PC-3 (cell line): ENCODE measurements around the gene ALG12. TPM values are rescaled to one million over a fixed set of nuclear protein-coding genes. Genes with fewer than 3 reads are reported as not detected.

Experiments
- microRNA-seq: library from miRNA; unstranded; fragments of <30 nt; microRNA quantifications from one replicate; pipeline ENCODE4 v1.1.0, GENCODE V29; 2020; ENCODE audit not compliant: unreplicated experiment
- total RNA-seq: library from RNA; depleted of rRNA; stranded (reverse); fragments of >200 nt; gene quantifications from 2 replicates; pipeline ENCODE4 v1.2.3, GENCODE V29; 2014; rRNA removed

ALG12 gene
- total RNA-seq, 1 experiment from 2014 or later = 12.1 TPM

Small RNAs within 50 kb of the gene (microRNA-seq; reads per million reads assigned to microRNA genes)
- not detected for gene MIR6821

Other genes starting within 250 kb of the ALG12 start
- 19.1 and 23.0 TPM in 2 replicates for gene BRD1, start 90.6 kb downstream of the ALG12 start, total RNA-seq
- 11.5 and 14.3 TPM in 2 replicates for gene ZBED4, start 64.6 kb downstream of the ALG12 start, total RNA-seq
- gene CRELD2, start 196 bp upstream of the ALG12 start, total RNA-seq = 71.3 and 85.6 TPM in 2 replicates
- 61.7 and 72.8 TPM in 2 replicates for gene PIM3, start 42.3 kb upstream of the ALG12 start, total RNA-seq
- 0.04 TPM in 1 of 2 replicates, not detected in the other for gene IL17REL, start 94.3 kb upstream of the ALG12 start, total RNA-seq
- gene TTLL8, start 139.9 kb upstream of the ALG12 start, total RNA-seq = not detected in 2 replicates
- gene MLC1, start 167.0 kb upstream of the ALG12 start, total RNA-seq = 0.62 TPM in 1 of 2 replicates, not detected in the other
- 0.26 and 1.6 TPM in 2 replicates for gene MOV10L1, start 171.6 kb upstream of the ALG12 start, total RNA-seq